Left ventricle myocardium inferior (tissue), 1 donor: ENCODE results near the gene IP6K3. TPM values are rescaled to one million over a fixed set of nuclear protein-coding genes. Genes with fewer than 3 reads are reported as not detected.
A peak's percentile ranks its signal among the peaks of the same experiment; 100 is the strongest.

Experiments used
- DNase-seq: peaks from one replicate; pipeline ENCODE4 v3.0.0-alpha.2; 2020
- H3K27ac ChIP-seq: fragments of 200-600 bp; replicated peaks from 2 replicates; pipeline ENCODE4 v1.8.0; 2021
- H3K27me3 ChIP-seq: fragments of 200-600 bp; 2 replicates; pipeline ENCODE4 v1.8.0; 2021; ENCODE audit warnings: low read depth
- H3K36me3 ChIP-seq: fragments of 200-600 bp; 2 replicates; pipeline ENCODE4 v1.8.0; 2021
- H3K4me1 ChIP-seq: fragments of 200-600 bp; 2 replicates; pipeline ENCODE4 v1.8.0; 2021
- H3K4me3 ChIP-seq: fragments of 200-600 bp; 2 replicates; pipeline ENCODE4 v1.8.0; 2021; ENCODE audit warnings: mild to moderate bottlenecking, moderate library complexity
- H3K9me3 ChIP-seq: fragments of 200-600 bp; replicated peaks from 2 replicates; pipeline ENCODE4 v1.8.0; 2021
- CTCF ChIP-seq: fragments of 200-600 bp; IDR thresholded peaks from 2 replicates; pipeline ENCODE4 v1.8.0; 2021; ENCODE audit warnings: antibody characterized with exemption, mild to moderate bottlenecking, borderline replicate concordance
- intact Hi-C: fragments of 100-400 bp; cut with micrococcal nuclease; formaldehyde crosslinking; loops from one replicate; pipeline ENCODE4 v1.11.0; 2022
- total RNA-seq: library from RNA; stranded (reverse); fragmentation: NEBNext Ultra II Directional; extraction: Animal tissue kit (Norgen Biotek cat#: 25700); gene quantifications from one replicate; pipeline ENCODE4 v1.2.1, GENCODE V29; 2021
- donor health status: DM: no; HTN: yes; CAD: no; lungs with severe emphysema.

IP6K3 gene
- total RNA-seq, 1 donor from 2014 or later, result 42.0 TPM

GRCh38 chr6:33691456-33692077 lies 55.1 kb downstream of the IP6K3 start:
- H3K4me1 ChIP-seq, result peaks cover 65% of the 10 kb centered on the region
- TF ChIP-seq CTCF, result no peak
- no peak overlapping the region for H3K4me3 ChIP-seq
- H3K27ac ChIP-seq, result peak overlapping the region; percentile 90
- intact Hi-C loops, result no loop called here
- H3K27me3 ChIP-seq, result no peaks in the 10 kb centered on the region
- peaks cover 32% of the 10 kb centered on the region for H3K36me3 ChIP-seq
- H3K9me3 ChIP-seq, result no peaks in the 10 kb centered on the region
- DNase-seq, result no peak

- H3K4me3 ChIP-seq, result no peak overlapping the region
- peak overlapping the region; percentile 90 for H3K27ac ChIP-seq
- H3K27me3 ChIP-seq, result no peaks in the 10 kb centered on the region
- H3K4me1 ChIP-seq, result peaks cover 57% of the 10 kb centered on the region
- no peak for DNase-seq
- TF ChIP-seq CTCF, result no peak
- peaks cover 39% of the 10 kb centered on the region for H3K36me3 ChIP-seq
- intact Hi-C loops, result no loop called here
- no peaks in the 10 kb centered on the region for H3K9me3 ChIP-seq
Observed at GRCh38 chr6:33690766-33691165, 55.9 kb downstream of the IP6K3 start.

GRCh38 chr6:33689879-33690278 lies 56.8 kb downstream of the IP6K3 start:
- Histone ChIP-seq H3K9me3 (no peaks in the 10 kb centered on the region), H3K4me1 (peaks cover 48% of the 10 kb centered on the region), H3K36me3 (peaks cover 48% of the 10 kb centered on the region), H3K27ac (no peak overlapping the region), H3K27me3 (no peaks in the 10 kb centered on the region), H3K4me3 (no peak overlapping the region)
- no peak for DNase-seq
- intact Hi-C loops, result no loop called here
- no peak for TF ChIP-seq CTCF

- intact Hi-C loops, result no loop called here
- Histone ChIP-seq H3K4me3 (no peak overlapping the region), H3K4me1 (peaks cover 41% of the 10 kb centered on the region), H3K27me3 (no peaks in the 10 kb centered on the region), H3K9me3 (no peaks in the 10 kb centered on the region), H3K27ac (no peak overlapping the region), H3K36me3 (peaks cover 56% of the 10 kb centered on the region)
- no peak for TF ChIP-seq CTCF
- no peak for DNase-seq
Observed at GRCh38 chr6:33689148-33689494, 57.6 kb downstream of the IP6K3 start.

- H3K27ac ChIP-seq, result no peak overlapping the region
- no peak overlapping the region for H3K4me3 ChIP-seq
- intact Hi-C loops, result no loop called here
- DNase-seq, result no peak
- peaks cover 35% of the 10 kb centered on the region for H3K4me1 ChIP-seq
- H3K27me3 ChIP-seq, result no peaks in the 10 kb centered on the region
- no peaks in the 10 kb centered on the region for H3K9me3 ChIP-seq
- peaks cover 61% of the 10 kb centered on the region for H3K36me3 ChIP-seq
- no peak for TF ChIP-seq CTCF
Observed at GRCh38 chr6:33688451-33689147, 58.1 kb downstream of the IP6K3 start.
